Loucy (cell line): ENCODE measurements around the gene EDEM2.

ENCODE experiments used
- EZH2phosphoT487 ChIP-seq: fragments of 200-600 bp; IDR thresholded peaks from 2 replicates; pipeline ENCODE4 v1.6.1; 2018; ENCODE audit warnings: antibody characterized with exemption, mild to moderate bottlenecking, moderate library complexity, borderline replicate concordance
- TF ChIP-seq, protein P1 (sequence below): fragments of 200-600 bp; sonication (generic); conservative IDR thresholded peaks from 2 replicates; pipeline ENCODE4 v1.5.1; 2014; ENCODE audit warnings: mild to moderate bottlenecking, antibody characterized with exemption, low read length

DNA sequence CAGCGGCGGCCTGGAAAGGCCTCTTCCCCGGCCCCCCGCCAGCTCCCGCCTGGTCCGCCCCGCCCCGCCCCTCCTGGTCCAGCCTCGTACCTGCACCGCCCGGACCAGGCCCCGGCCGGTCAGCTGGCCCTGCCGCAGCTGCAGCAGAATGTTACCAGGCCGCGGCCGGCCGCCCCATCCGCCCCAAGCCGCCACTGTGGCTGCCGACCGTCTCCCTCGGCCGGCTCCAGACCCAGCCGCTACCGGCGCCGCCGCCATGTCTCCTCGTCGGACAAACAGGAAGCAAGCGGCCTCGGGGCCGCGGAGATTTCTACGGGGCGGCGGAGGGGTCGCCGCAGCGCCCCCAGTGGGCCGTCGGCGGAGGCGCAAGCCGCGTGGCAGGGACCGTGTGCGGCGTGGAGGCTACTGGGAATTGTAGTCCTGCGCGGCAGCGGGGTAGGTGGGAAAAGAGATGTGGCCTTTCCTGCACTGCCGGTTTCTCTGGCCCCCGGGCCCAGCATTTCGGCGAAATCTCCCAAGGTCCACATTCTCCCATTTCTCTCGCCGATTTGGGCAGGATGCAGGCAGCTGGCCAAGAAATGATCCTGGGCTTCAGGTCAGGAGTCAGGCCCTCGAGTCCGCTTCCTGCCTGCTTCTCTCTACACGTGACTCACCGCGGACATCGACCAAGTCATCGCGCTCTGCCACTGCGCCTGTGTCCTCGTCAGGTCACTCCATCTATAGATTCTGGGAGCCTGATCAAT lies 54.4 kb downstream of the EDEM2 start, which contains the start of gene TRPC4AP:
- TF ChIP-seq, protein P1, sequence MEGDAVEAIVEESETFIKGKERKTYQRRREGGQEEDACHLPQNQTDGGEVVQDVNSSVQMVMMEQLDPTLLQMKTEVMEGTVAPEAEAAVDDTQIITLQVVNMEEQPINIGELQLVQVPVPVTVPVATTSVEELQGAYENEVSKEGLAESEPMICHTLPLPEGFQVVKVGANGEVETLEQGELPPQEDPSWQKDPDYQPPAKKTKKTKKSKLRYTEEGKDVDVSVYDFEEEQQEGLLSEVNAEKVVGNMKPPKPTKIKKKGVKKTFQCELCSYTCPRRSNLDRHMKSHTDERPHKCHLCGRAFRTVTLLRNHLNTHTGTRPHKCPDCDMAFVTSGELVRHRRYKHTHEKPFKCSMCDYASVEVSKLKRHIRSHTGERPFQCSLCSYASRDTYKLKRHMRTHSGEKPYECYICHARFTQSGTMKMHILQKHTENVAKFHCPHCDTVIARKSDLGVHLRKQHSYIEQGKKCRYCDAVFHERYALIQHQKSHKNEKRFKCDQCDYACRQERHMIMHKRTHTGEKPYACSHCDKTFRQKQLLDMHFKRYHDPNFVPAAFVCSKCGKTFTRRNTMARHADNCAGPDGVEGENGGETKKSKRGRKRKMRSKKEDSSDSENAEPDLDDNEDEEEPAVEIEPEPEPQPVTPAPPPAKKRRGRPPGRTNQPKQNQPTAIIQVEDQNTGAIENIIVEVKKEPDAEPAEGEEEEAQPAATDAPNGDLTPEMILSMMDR = peak; percentile 87
- no peak for TF ChIP-seq EZH2phosphoT487
